Inflammatory macrophage treated with lipopolysaccharide for 1 hour (primary cell): ENCODE data around the gene TBC1D2.
"Not testable (repeated sequence)": the region's sequence is repeated elsewhere in the genome, so short reads cannot be mapped to it uniquely, and the experiment has no call there.

ENCODE experiments used
- DNase-seq, 2 donors: peaks; one replicate each; pipeline ENCODE4 v3.0.0-alpha.2; 2020 to 2022

Gene TBC1D2

DNA sequence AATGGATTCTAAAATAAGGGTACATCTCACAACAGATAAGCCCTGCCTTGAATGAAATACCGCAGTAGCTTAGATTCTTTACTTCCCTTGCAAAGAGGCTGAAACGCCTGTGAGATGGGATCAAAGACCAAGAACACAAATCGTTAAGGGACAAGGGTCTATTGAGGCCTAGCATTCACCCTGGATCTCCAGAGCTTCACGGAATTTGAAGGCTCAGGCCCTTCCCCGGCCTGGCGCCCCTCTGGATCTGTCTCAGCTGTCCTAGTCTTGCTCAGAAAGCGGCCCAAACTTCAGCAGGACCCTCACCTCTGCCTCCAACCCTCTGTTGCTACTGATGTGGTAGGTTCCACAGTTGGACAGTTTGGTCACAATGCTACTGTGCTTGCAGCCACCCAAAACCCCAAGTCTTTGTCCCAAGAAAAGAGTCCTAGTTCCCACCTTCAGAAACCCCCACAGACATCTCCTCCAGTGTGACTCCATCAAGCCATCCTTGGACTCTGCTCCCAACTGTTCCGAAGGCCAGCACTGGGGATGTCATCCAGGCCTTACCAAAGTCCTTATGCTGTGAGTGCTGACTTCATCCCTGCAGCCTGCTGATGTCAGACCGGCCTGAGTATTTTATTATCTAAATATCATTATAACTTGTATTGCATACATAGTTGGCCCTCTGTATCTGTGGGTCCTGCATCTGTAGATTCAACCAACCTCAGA lies 72.4 kb downstream of the TBC1D2 start:
- no peak for DNase-seq

DNA sequence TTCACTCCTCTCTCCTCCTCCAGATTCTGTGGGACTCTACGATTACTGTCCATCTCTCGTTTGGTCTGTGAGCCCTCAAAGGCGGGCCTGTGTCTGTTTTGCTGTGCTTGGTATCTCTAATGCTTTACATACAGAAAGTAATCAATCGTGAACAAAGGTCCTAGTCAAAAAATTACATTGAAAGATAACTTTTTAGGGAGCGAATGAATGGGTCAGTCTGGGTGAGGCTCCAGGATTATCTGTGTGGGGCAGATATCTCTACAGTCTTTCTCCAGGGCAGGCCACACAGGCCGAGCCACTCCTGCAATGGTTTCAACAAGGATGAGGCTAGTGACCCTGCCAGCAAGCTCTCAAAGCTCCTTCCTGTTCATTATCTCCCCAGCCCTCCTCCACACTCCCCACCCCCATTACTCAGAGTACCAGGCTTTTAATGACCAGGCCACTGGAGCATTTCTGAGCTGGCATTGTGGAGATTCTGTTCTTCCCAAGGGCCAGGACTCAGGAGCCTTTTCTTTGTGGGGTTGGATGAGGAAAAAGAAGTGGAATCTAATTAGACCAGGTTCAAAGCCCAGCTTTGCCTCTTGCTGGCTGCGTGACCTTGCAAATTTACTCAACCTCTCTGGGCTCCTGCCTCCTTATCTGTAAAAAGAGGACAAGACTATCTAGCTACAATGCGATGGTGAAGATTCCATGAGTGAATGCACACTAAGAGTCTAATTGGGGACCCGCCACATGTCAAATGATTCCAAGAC lies 73.2 kb downstream of the TBC1D2 start:
- DNase-seq: no peak

DNA sequence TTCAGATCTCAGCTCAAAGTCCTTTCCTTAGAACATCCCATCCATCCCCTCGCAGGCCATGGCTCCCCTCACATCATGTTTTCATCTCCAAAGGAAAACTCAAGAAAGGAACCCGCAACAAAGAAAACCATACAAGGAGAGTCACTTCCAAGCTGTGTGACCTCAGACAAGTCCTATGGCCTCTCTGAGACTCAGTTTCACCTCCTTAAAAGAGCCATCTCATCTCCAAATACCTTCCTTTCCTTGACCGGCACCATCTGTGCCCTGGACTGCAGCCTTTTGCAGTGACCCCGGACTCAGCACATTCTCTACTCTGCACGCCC lies 73.7 kb downstream of the TBC1D2 start:
- DNase-seq: no peak

DNA sequence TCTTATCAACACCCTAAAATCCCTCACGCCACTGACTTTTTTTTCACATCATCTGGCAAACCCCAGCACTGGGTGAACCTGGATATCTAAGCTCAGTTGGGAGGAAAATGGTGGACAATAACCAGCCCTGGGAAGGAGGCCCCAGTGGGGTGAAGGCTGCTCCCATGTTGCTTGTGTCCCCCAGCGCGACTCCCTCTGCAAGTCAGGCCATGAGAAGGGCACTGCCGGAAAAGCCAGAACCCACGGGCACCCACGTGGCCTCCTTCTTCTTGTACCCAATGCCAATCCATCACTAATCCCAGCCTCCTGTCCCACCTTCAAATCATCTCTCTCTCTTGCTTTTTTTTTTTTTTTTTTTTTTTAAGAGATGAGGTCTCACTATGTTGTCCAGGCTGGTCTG lies 74.5 kb downstream of the TBC1D2 start:
- DNase-seq: no peak

DNA sequence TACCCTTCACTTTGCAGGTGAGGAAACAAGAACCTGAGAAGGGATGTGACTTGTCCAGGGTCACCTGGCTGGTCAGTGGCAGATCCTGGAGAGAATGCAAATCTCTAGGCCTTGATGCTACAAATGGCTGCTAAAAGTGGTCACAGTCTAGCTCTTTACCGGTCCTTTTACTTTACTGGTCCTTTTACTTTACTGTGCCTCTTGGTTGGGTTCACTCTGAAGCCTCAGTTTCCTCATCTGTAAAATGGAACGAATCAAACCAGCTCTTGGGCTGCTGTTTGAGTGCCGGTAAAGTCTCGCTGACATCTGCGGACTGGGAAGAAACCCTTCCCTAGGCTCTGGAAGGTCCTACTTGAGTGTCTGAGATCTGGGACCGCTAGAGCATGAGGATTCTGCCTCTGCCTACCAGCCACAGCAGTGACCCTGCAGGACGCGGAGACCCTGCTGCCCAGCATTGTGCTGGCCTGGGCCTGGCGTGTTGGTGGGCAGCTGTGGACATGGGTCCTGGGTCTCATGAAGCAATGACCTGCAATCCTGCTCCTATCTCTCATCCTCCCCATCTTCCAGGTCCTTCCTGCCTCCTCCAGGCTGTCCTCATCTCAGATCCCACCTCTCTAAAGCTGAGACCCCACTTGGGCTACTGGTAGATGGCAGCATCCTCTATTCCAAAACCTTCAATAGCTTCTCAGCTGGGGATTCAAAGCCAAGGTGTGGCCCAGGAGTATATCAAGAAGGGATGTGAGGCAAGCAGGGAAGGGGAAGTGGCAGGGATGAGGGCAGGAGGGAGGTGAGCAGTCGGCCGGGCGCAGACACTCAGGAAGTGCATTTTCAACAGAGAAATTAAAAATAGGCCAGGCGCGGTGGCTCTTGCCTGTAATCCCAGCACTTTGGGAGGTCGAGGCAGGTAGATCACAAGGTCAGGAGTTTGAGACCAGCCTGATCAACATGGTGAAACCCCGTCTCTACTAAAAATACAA lies 76.3 kb downstream of the TBC1D2 start:
- no peak for DNase-seq

DNA sequence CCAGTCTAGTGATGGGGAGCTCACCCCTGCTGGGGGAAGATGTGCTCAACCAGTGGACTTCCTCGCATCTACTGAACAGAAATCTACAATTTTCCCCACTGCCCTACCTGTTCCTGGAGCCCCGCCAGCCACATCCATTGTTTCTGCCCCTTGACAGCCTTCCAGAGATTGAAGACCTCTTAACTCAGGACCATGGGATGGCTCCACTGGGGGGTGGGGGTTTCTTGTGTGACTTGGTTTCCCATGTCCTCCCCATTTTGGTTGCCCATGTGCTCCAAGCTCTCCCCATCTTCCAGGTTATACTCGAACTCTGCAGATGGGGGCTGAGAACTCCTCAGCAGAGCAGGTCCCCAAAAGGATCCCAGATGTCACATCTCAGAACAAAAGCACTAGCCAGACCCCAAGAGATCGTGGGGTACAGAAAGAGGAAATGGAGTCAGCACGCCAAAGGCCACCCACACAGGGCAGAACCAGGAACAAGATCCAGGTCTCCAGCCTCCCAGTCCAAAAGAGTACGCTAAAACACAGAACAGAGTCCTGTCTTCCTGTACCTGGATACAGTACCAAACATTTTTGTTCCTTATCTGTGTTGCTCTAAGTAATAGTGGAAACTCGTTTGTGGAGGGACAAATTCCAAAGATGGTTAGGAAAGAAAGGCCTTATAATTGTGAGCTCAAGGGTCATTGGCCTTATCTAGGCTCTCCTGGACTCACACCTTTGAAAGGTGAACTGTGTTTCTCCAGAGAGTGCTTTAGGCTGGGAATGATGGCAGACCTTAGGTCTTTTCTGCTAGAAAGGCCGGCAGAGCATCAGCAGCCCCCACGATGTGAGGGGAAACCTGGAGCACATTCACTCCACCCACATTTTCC lies 78.8 kb downstream of the TBC1D2 start:
- peak in 1 of 2 donors; percentile 29 for DNase-seq

DNA sequence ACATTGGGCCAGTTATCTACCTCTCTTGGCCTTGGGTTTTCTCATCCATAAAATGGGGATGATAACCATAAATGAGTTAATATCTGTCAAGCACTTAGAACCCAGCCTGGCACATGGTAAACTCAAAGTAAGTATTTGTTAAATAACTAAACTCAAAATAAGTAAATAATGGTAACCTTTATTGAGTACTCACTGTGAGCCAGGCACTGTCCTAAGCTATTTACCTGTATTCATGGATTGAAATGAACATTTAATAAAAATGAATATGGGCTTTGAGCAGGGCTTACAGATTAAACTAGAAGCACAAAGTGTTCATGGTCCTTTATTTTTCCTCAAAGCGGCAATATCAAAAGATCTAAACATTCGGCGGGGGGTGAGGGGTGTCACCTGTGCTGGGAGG lies 79.7 kb downstream of the TBC1D2 start:
- no peak for DNase-seq

DNA sequence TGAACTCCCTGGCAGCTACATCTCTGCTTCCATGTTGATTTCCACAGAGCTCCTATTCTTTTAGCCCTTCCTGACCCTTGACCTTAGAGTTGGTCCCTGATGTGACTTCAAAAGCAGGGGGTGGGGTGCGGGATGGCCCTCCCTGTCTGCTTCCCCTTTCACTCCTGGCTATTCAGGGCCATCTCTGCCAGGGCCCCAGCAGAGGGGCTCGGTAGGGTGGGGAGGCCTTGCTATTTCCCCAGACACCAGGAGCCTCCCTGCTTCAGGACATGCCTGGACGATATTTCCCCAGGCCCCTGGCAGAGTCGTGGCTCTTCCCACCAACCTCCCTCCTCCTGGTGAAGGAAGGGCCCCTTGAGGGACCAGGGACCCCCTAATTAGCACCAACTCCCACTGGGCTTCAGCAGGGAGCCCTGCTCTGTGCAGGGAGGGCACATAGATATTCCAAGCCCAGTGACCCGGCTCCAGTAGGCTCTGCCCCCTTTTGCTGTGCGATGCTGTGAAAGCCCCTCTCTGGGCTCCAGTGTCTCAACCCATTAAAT lies 80.3 kb downstream of the TBC1D2 start:
- no peak for DNase-seq

DNA sequence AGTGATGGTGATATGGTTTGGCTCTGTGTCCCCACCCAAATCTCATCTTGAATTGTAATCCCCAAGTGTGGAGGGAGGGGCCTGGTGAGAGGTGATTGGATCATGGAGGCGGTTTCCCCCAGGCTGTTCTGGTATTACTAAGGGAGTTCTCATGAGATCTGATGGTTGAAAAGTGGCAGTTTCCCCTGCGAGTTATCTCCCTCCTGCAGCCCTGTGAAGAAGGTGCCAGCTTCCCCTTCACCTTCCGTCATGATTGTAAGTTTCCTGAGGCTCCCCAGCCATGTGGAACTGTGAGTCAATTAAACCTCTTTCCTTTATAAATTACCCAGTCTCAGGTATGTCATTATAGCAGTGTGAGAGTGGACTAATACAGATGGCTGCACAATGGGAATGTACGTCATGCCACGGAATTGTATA lies 80.9 kb downstream of the TBC1D2 start:
- DNase-seq: not testable (repeated sequence)

DNA sequence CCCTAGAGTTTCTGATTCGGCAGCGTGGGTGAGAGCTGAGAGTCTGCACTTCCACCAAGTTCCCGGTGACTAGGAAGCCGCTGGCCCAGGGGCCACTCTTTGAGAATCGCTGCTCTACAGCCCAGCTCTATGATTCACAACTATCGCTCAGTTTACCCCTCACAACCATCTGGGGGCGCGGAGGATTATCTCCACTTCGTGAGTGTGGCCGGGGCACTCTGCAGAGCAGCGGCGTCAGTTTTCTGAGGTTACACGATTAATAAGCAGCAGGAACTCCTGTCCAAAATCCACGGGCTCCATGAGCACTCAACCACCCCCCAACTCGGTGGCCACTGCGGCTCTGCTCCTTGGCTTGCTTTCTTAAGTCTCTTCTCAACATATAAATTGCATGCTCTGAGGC lies 82.3 kb downstream of the TBC1D2 start:
- no peak for DNase-seq

DNA sequence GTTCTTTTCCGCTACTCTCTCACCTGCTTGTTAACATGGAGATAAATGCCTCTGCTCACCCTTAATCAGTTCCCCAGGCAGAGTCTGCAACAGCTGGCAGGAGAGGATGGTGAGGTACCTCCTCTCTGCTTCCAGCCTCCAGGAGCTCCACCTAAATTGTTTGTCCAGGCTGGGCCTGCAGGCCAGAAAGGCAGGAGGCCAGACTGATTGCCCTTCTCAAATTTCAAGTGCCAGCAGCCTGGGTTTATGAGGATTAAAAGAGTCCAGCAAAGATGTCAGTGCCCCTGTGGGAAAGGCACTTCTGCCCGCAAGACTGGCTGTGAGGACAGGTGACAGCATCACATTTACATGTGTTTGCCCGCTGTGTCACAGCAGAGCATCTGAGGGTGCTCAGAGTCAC lies 82.8 kb downstream of the TBC1D2 start:
- no peak for DNase-seq

DNA sequence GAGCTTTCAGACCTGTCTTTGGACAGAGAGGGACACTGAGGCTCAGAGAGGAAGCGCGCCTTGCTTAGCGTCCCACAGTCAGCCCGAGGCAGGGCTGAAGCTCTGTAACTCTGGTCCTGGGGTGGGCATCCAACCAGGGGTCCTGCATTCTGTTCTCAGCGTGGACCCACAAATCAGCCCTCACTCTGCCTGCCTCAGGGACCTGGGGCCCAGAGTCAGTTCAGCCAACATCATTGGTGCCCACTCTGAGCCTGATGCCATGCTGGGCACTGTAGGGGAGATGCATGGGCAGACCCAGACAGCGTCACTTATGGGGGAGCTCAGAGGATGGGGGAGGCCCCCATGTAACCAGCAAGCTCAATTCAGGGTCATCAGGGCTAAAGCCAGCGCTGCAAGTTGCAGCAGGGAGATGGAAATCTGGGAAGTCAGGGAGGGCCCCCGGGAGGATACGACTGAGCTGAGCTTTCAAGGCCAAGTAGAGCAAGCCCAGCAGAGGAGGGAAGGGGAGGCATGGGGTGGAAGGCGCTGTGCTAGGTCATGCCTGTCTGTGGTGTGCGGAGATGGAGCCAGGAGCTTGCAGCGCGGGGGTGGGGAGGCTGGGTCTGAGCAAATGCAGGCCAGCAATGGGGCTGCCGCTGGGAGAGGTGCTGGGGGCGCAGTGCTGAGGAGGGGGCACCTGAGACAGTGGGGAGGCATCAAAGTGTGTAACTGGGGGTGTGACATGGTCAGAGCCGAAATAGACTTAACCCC lies 84.1 kb downstream of the TBC1D2 start:
- no peak for DNase-seq

DNA sequence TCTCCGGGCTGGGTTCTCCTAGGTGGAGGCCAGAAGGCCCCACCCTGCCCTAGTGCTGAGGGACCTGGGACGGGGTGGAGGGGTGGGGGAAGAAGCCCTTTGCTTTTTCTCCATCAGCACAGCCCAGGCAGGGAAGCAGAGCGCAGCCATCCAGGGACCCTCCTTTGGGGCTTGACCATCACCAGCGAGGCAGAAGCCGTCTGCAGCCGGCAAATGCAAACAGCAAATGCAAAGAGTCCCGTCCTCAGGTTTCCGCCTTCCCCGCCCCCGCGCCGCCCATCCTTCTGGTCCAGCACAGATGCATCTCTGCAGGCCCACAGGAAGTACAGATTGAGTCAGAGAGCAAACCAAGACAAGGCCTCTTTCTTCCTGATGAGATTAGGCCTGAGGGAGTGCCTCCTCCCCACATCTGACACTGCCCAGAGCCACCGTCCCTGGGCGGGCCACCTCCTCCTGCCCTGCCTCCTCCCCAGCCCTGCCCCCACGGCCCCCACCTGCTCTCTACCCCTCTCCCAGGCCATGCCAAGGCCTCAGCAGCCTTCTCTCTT lies 86.4 kb downstream of the TBC1D2 start:
- DNase-seq: no peak

DNA sequence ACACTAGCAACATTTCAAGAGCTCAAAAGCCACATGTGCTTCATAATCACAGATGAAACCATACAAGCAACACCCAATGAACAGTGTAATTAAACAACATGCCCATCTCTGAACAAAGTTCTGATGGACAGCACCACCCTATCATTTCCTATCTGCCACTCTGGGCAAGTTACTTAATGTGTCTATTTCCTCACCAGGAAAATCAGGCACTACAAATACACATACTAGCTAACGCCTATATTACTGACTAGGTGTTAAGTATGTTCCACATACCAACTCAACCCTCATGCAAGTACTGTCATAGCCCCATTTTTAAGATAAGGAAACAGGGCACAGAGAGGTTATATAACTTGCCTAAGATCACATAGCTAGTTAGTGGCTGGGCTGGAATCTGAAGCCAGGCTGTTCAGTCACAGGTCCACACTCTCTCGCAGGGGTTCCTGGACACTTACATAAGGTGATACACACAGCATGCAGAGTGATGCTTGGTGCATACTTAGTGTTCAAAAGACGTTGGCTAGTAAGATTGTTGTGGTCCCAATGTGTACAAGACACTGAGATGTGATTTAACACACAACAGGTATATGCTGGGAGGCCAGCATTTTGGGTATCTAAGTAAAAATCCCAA lies 87.2 kb downstream of the TBC1D2 start:
- no peak for DNase-seq

DNA sequence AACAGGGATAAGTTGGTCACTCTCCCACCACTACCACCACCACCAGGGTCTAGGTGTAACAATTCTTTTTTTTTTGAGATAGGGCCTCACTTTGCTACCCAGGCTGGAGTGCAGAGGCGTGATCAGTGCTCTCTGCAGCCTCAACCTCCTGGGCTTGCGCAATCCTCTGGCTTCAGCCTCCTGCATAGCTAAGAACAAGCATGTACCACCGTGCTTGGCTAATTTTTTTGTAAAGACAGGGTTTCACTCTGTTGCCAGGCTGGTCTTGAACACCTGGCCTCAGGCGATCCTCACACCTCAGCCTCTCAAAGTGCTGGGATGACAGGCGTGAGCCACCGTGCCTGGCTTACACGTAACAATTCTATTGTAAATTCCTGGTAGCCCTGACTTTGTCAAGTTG lies 90.5 kb downstream of the TBC1D2 start:
- no peak for DNase-seq

DNA sequence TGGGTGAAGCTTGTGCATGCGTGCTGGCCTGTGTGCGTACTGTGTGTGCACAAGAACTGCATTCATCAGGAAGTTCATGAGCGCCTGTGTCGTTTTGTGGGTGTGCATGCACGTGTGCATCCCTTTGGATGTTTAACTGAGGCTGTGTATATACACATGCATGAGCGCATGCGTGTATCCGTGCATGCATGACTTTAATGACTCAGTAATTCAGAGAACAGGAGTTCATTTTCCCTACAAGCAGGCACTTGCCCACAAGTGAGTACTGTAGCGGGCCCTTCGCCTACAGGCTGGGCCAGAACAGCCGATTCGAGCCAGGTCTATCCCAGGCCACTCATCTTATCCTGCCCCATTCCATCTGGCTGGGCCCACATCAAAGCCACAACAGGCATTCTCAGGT lies 92.8 kb downstream of the TBC1D2 start:
- no peak for DNase-seq

DNA sequence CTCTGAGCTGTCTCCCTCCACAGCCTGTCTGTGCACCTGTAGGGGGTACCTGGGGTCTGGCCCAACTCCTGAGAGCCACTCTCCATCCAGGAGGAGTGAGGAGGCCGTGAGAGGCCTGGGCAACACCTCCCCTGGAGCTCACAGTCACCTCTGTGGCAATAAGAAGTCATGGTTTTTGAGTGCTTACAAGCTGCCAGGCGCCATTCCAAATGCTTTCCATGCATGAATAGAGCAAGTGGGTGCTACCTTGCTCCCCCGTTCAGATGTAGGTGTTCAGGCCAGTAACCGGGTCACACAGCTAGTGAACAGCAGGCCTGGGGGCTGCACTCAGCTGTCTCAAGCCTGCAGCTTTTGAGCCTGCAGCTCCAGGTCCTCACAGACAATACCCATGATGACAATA lies 93.6 kb downstream of the TBC1D2 start:
- DNase-seq: no peak

DNA sequence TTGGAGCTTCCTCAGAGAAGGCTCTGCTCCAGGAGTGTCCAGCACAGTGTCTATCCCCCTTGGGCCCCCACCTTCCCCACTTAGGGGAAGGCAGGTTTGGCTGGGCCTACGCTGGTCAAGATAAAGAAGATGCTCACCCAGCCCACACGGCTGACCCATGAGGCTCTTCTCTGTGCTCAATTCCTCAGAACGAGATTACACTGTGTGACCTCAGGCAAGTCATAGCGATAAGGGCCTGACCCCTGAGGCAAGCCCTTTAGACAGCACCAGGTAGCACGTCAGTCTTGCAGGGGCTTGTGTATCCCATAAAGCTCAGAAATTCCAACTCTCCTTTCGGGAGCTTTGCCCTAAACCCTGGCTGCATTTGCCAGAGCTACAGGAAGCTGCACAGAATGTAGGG lies 95.7 kb downstream of the TBC1D2 start:
- no peak for DNase-seq

DNA sequence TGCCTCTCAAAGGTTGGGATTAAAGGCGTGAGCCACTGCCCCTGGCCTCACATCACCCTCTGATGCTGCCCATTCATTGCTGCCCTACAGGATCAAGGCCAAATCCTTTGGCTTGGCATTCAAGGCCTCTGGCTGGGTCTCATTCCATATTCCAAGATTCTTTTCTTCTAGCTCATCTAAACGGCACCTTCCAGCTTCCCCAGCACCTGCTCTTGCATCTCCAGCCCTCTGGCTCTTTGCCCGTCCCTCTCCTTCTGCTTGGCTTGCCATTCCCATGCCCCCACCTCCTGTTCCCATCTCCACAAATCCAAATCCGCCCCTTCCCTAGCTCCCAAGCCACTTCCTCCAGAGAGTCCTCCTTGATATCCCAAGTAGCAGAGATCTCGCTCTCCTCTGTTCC lies 96.1 kb downstream of the TBC1D2 start:
- DNase-seq: no peak

DNA sequence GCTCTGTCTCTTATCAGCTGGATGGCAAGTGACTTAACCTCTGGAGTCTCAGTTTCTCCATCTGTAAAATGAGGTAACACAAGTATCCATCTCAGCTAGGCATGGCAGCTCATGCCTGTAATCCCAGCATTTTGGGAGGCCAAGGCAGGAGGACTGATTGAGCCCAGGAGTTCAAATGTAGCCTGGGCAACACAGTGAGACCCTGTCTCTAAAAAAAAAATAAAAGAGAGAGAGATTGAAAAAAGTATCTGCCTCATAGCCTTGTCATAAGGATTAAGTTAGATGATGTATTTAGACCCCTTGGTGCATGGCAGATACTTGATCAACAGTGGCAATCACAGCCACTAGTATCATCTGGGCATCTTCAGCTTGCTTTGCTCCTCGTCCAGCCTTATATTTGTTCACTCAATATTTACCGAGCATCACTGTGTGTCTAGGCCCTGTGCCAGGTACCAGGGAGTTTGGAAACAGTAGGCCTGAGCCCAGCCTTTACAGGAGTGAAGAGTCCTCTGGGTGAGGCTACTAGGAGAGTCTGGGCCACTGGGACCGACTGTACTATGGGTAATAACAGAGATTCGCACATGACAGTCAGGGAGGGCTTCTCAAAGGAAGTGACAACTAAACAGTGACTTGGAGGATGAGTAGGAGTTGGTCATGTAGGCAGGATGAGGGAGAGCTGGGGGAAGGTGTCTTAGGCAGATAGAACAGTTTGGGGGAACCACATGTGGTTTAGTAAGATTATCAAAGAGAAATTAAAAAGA lies 97.2 kb downstream of the TBC1D2 start:
- DNase-seq: peak in 1 of 2 donors; percentile 34
